HepG2 (cell line): ENCODE data around the gene DMXL1. TPM values are rescaled to one million over a fixed set of nuclear protein-coding genes. Genes with fewer than 3 reads are reported as not detected.
A peak's percentile ranks its signal among the peaks of the same experiment; 100 is the strongest.

Experiments used
- ATAC-seq: fragments of 200-7000 bp; cut with Tn5 transposase; 3 replicates; pipeline ENCODE4 v1.9.1; 2020; ENCODE audit warnings: mild to moderate bottlenecking, moderate library complexity
- BruUV-seq: library from RNA; stranded (reverse); fragments of 400-500 nt; replicated peaks from 2 replicates; lab custom pipeline; 2021; lab: Mats Ljungman, UMichigan
- CTCF ChIA-PET: fragments of 300-600 bp; formaldehyde crosslinking; extraction: SDS; loops from one replicate; lab custom pipeline; 2021; ENCODE audit warnings: low total read pairs, inconsistent platforms, low intra/inter-chr PET ratio; lab: Yijun Ruan, JAX
- POLR2A ChIA-PET: fragments of 350-600 bp; sonication (Branson Sonifier 250); formaldehyde crosslinking; loops from one replicate; lab custom pipeline; 2020; ENCODE audit warnings: antibody characterized with exemption, inconsistent platforms; lab: Yijun Ruan, JAX
- DNase-seq: peaks from one replicate; pipeline ENCODE4 v3.0.0-alpha.2; 2015; ENCODE audit warnings: low spot score
- FAIRE-seq: peaks from 3 replicates; lab custom pipeline; 2011; peaks lifted over from hg19 to GRCh38; lab: Jason Lieb, UNC
- H2AFZ ChIP-seq: one replicate; pipeline ENCODE4 v1.6.1; 2011; ENCODE audit warnings: low read length, inconsistent platforms
- H3K27ac ChIP-seq: fragments of 300-600 bp; 3 replicates; pipeline ENCODE4 v1.8.0; 2011; ENCODE audit warnings: mixed run types, mild to moderate bottlenecking, mixed read lengths, low read length, inconsistent platforms; ENCODE audit not compliant: insufficient read depth; ENCODE audit errors: extremely low read length
- H3K27me3 ChIP-seq, 2 experiments: fragments of 200-600 bp in 1 of 2; 2 replicates in 1 of 2; 3 replicates in 1 of 2; pipeline versions ENCODE4 v1.6.0 to v1.8.0; 2011; ENCODE audit warnings: low read length in 2 of 2, mild to moderate bottlenecking in 2 of 2, moderate library complexity in 2 of 2, inconsistent platforms in 1 of 2; ENCODE audit not compliant: insufficient read depth in 2 of 2, control insufficient read depth in 1 of 2
- H3K36me3 ChIP-seq, 2 experiments: fragments of 200-600 bp in 1 of 2; replicated peaks in 1 of 2; 2 replicates in 1 of 2; 3 replicates in 1 of 2; pipeline versions ENCODE4 v1.5.1 to v1.8.0; 2011; ENCODE audit warnings: low read length in 2 of 2, inconsistent platforms in 1 of 2; ENCODE audit not compliant: insufficient read depth in 2 of 2, control insufficient read depth in 1 of 2
- H3K4me1 ChIP-seq: 2 replicates; pipeline ENCODE4 v1.5.1; 2012; ENCODE audit warnings: low read length, inconsistent platforms; ENCODE audit not compliant: insufficient read depth
- H3K4me2 ChIP-seq: 2 replicates; pipeline ENCODE4 v1.6.0; 2011; ENCODE audit warnings: low read depth, low read length, inconsistent platforms
- H3K4me3 ChIP-seq, 3 experiments: fragments of 200-600 bp in 1 of 3; sonication (generic), shearing (Covaris generic) in 1 of 3; replicated peaks in 1 of 3; 2 replicates each; pipeline ENCODE4 v1.5.1; 2011 to 2016; ENCODE audit warnings: low read length in 3 of 3, inconsistent platforms in 2 of 3, low read depth in 2 of 3, mild to moderate bottlenecking in 2 of 3, control low read depth in 1 of 3, mixed read lengths in 1 of 3; ENCODE audit not compliant: insufficient read depth in 1 of 3
- H3K79me2 ChIP-seq: one replicate; pipeline ENCODE4 v1.6.1; 2011; ENCODE audit warnings: low read length, inconsistent platforms; ENCODE audit not compliant: insufficient read depth
- H3K9ac ChIP-seq: 2 replicates; pipeline ENCODE4 v1.6.0; 2011; ENCODE audit warnings: mild to moderate bottlenecking, low read depth, low read length, inconsistent platforms; ENCODE audit not compliant: insufficient read depth
- H3K9me3 ChIP-seq: 2 replicates; pipeline ENCODE4 v1.5.1; 2012; ENCODE audit warnings: mild to moderate bottlenecking, low read length
- H4K20me1 ChIP-seq: 2 replicates; pipeline ENCODE4 v1.6.0; 2011; ENCODE audit warnings: inconsistent platforms, mild to moderate bottlenecking, low read length, moderate library complexity; ENCODE audit not compliant: insufficient read depth
- NONO ChIP-seq, 2 experiments: fragments of 450-650 bp in 1 of 2; sonication (generic) in 1 of 2; formaldehyde crosslinking in 1 of 2; IDR thresholded peaks in 1 of 2; conservative IDR thresholded peaks in 1 of 2; 2 replicates each; pipeline versions ENCODE4 v1.6.1 to v1.8.0; 2017 to 2022; ENCODE audit warnings: mild to moderate bottlenecking in 1 of 2, missing genetic modification reagents in 1 of 2, moderate library complexity in 1 of 2
- SRSF4 ChIP-seq: fragments of 200-400 bp; formaldehyde crosslinking; IDR thresholded peaks from one replicate; pipeline ENCODE4 v1.6.1; 2018; ENCODE audit warnings: mild to moderate bottlenecking, low read depth, low read length, moderate library complexity; ENCODE audit not compliant: poor library complexity, severe bottlenecking
- SUZ12 ChIP-seq: fragments of 150-350 bp; IDR thresholded peaks from 2 replicates; pipeline ENCODE4 v1.6.1; 2014; ENCODE audit warnings: low read depth, low read length
- TP53 ChIP-seq: sonication (generic); formaldehyde crosslinking; conservative IDR thresholded peaks from 2 replicates; pipeline ENCODE4 v1.4.0; 2020; ENCODE audit warnings: missing genetic modification reagents
- in situ Hi-C: cut with HindIII; loops from 2 replicates; pipeline ENCODE4 v1.10.0; 2017; ENCODE audit warnings: low pct_unique_long_range_greater_than_20kb; ENCODE audit not compliant: extremely low pct_ligation_motif_present
- intact Hi-C: fragments of 100-400 bp; cut with micrococcal nuclease; formaldehyde crosslinking; loops from one replicate; pipeline ENCODE4 v1.10.0; 2022; ENCODE audit not compliant: unreplicated experiment
- polyA plus RNA-seq, 8 experiments: library from polyadenylated mRNA; depleted of rRNA in 3 of 8; stranded (reverse) in 7 of 8; unstranded in 1 of 8; fragments of >200 nt; fragmentation: Illumina TruSeq in 4 of 8; extraction: Trizol in 4 of 8; gene quantifications; 2 replicates each; pipeline versions ENCODE4 v1.2.1 to v1.2.3, GENCODE V29; 2011 to 2016; ENCODE audit warnings: low read depth in 4 of 8, missing spikeins in 1 of 8, mixed read lengths in 1 of 8; ENCODE audit not compliant: insufficient read depth in 1 of 8
- total RNA-seq, 5 experiments: library from RNA; depleted of rRNA; stranded (reverse); fragments of >200 nt; fragmentation: Illumina TruSeq; extraction: Trizol; gene quantifications; 2 replicates each; pipeline ENCODE4 v1.2.3, GENCODE V29; 2016; ENCODE audit warnings: low read depth in 1 of 5
- TF ChIP-seq, protein P1 (sequence below): sonication (generic); formaldehyde crosslinking; IDR thresholded peaks from 2 replicates; pipeline ENCODE4 v1.4.0; 2020; ENCODE audit warnings: missing genetic modification reagents, borderline replicate concordance
- TF ChIP-seq, protein P2 (sequence below), 2 experiments: fragments of 450-650 bp in 1 of 2; sonication (generic) in 1 of 2; formaldehyde crosslinking; IDR thresholded peaks; 2 replicates each; pipeline versions ENCODE4 v1.5.0 to v1.8.0; 2020 to 2022; ENCODE audit warnings: mild to moderate bottlenecking in 1 of 2, missing genetic modification reagents in 1 of 2
- TF ChIP-seq, protein P3 (sequence below): sonication (generic); formaldehyde crosslinking; conservative IDR thresholded peaks from 2 replicates; pipeline ENCODE4 v1.4.0; 2020; ENCODE audit warnings: missing genetic modification reagents

The DMXL1 gene
- total and polyA plus RNA-seq, 2 of the 13 experiments (the other 11 are each of a cell fraction or from before 2014, with no cell fraction given), result 6.9 to 18.6 TPM

DNA sequence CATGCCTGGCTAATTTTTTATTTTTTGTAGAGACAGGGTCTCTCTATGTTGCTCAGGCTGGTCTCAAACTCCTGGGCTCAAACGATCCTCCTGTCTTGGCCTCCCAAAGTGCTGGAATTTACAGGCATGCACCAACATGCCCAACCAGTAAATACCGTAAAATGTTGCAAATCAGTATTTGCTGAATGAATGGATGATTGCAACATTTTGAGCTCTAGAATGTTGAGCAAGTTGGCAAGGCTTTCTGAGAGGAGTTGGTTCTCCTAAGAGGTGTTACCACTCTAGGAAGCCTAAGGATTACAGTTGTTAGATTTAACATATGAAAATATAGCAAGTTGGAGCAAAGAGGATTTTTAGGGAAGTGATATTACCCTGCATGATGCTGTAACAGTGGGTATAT, 15.6 kb upstream of the DMXL1 start (continued):
- TF ChIP-seq, protein P1, sequence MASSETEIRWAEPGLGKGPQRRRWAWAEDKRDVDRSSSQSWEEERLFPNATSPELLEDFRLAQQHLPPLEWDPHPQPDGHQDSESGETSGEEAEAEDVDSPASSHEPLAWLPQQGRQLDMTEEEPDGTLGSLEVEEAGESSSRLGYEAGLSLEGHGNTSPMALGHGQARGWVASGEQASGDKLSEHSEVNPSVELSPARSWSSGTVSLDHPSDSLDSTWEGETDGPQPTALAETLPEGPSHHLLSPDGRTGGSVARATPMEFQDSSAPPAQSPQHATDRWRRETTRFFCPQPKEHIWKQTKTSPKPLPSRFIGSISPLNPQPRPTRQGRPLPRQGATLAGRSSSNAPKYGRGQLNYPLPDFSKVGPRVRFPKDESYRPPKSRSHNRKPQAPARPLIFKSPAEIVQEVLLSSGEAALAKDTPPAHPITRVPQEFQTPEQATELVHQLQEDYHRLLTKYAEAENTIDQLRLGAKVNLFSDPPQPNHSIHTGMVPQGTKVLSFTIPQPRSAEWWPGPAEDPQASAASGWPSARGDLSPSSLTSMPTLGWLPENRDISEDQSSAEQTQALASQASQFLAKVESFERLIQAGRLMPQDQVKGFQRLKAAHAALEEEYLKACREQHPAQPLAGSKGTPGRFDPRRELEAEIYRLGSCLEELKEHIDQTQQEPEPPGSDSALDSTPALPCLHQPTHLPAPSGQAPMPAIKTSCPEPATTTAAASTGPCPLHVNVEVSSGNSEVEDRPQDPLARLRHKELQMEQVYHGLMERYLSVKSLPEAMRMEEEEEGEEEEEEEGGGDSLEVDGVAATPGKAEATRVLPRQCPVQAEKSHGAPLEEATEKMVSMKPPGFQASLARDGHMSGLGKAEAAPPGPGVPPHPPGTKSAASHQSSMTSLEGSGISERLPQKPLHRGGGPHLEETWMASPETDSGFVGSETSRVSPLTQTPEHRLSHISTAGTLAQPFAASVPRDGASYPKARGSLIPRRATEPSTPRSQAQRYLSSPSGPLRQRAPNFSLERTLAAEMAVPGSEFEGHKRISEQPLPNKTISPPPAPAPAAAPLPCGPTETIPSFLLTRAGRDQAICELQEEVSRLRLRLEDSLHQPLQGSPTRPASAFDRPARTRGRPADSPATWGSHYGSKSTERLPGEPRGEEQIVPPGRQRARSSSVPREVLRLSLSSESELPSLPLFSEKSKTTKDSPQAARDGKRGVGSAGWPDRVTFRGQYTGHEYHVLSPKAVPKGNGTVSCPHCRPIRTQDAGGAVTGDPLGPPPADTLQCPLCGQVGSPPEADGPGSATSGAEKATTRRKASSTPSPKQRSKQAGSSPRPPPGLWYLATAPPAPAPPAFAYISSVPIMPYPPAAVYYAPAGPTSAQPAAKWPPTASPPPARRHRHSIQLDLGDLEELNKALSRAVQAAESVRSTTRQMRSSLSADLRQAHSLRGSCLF, result no peak
- TF ChIP-seq TP53 (CRISPR knock-in tag) (peak; percentile 96), SRSF4 (no peak)
- TF ChIP-seq, protein P2, sequence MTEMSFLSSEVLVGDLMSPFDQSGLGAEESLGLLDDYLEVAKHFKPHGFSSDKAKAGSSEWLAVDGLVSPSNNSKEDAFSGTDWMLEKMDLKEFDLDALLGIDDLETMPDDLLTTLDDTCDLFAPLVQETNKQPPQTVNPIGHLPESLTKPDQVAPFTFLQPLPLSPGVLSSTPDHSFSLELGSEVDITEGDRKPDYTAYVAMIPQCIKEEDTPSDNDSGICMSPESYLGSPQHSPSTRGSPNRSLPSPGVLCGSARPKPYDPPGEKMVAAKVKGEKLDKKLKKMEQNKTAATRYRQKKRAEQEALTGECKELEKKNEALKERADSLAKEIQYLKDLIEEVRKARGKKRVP (CRISPR knock-in tag; IDR thresholded peaks at IDR 0.05), result peak in 1 of 2 experiments; percentile 40; a peak in 1 of 4 replicates

DNA sequence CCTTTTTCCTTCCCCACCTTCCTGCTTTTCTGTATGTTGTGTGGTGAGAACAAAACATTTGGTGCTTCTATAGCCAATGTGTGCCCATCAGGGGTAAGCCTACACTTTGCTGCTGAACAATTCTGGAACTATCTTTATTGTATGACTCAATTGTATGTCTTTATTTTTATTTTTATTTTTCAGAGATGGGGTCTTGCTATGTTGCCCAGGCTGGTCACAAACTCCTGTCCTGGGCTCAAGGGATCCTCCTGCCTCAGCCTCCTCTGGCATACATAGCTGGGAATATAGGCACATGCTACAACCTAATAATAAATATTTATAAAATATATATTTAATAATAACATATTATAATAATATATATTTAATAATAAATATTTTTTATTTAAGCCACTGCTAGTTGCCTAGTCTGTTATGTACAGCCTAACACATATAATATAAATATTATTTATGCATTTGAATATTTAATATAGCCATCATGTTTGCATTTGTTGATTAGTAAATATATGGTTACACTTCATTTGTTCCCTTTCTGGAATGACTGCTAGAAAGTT, 11.8 kb upstream of the DMXL1 start:
- in situ Hi-C loops, result no loop called here
- no peak for FAIRE-seq
- Histone ChIP-seq H3K4me2 (no peak overlapping the region), H3K4me1 (peaks cover 16% of the 10 kb centered on the region), H4K20me1 (no peaks in the 10 kb centered on the region), H2AFZ (no peak overlapping the region), H3K27me3 (no peaks in the 10 kb centered on the region; a peak in 1 of 5 replicates), H3K4me3 (no peak overlapping the region), H3K79me2 (no peaks in the 10 kb centered on the region), H3K9ac (no peak overlapping the region), H3K9me3 (no peaks in the 10 kb centered on the region), H3K27ac (no peak overlapping the region), H3K36me3 (no peaks in the 10 kb centered on the region)
- no peak for TF ChIP-seq SUZ12
- no peak for TF ChIP-seq NONO (IDR thresholded peaks at IDR 0.05)
- no peak for TF ChIP-seq NONO (CRISPR knock-in tag; conservative IDR thresholded peaks at IDR 0.05)
- TF ChIP-seq, protein P3, sequence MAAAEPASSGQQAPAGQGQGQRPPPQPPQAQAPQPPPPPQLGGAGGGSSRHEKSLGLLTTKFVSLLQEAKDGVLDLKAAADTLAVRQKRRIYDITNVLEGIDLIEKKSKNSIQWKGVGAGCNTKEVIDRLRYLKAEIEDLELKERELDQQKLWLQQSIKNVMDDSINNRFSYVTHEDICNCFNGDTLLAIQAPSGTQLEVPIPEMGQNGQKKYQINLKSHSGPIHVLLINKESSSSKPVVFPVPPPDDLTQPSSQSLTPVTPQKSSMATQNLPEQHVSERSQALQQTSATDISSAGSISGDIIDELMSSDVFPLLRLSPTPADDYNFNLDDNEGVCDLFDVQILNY (CRISPR knock-in tag), result no peak
- no peak for DNase-seq
- POLR2A ChIA-PET, result no interaction called here
- BruUV-seq, result no TSS peak
- intact Hi-C loops, result no loop called here
- ATAC-seq, result no peak
- CTCF ChIA-PET, result no interaction called here
